H9 (cell line): Measurements from ENCODE around the gene PNMA1. TPM values are rescaled to one million over a fixed set of nuclear protein-coding genes. Genes with fewer than 3 reads are reported as not detected.

Experiments used
- DNase-seq: peaks from one replicate; pipeline ENCODE4 v3.0.0-alpha.2; 2017
- H2AFZ ChIP-seq: one replicate; pipeline ENCODE4 v1.6.1; 2013; ENCODE audit warnings: mild to moderate bottlenecking, low read length, control low read depth, moderate library complexity
- H2AK5ac ChIP-seq: 2 replicates; pipeline ENCODE4 v1.6.1; 2013; ENCODE audit warnings: low read length, control low read depth, mixed read lengths; ENCODE audit not compliant: insufficient read length
- H2BK120ac ChIP-seq: one replicate; pipeline ENCODE4 v1.6.1; 2013; ENCODE audit warnings: low read depth, mild to moderate bottlenecking, low read length, control low read depth, inconsistent platforms; ENCODE audit not compliant: poor library complexity, severe bottlenecking
- H2BK12ac ChIP-seq: 2 replicates; pipeline ENCODE4 v1.6.1; 2013; ENCODE audit warnings: low read length, control low read depth, mixed read lengths, low read depth; ENCODE audit not compliant: insufficient read length
- H2BK15ac ChIP-seq: 2 replicates; pipeline ENCODE4 v1.6.1; 2013; ENCODE audit warnings: low read depth, low read length, control low read depth
- H2BK20ac ChIP-seq: one replicate; pipeline ENCODE4 v1.6.1; 2013; ENCODE audit warnings: low read depth, mild to moderate bottlenecking, low read length, control low read depth, inconsistent platforms; ENCODE audit not compliant: poor library complexity, severe bottlenecking
- H2BK5ac ChIP-seq: 2 replicates; pipeline ENCODE4 v1.6.1; 2013; ENCODE audit warnings: low read length, control low read depth, mixed read lengths; ENCODE audit not compliant: insufficient read length
- H3K14ac ChIP-seq: 2 replicates; pipeline ENCODE4 v1.6.1; 2013; ENCODE audit warnings: low read length, control low read depth; ENCODE audit not compliant: insufficient read depth
- H3K18ac ChIP-seq: 2 replicates; pipeline ENCODE4 v1.6.1; 2013; ENCODE audit warnings: low read depth, mild to moderate bottlenecking, mixed read lengths, low read length, control low read depth; ENCODE audit not compliant: insufficient read length
- H3K23ac ChIP-seq: 2 replicates; pipeline ENCODE4 v1.6.1; 2013; ENCODE audit warnings: low read length, control low read depth, mixed read lengths, low read depth; ENCODE audit not compliant: insufficient read length
- H3K23me2 ChIP-seq: 2 replicates; pipeline ENCODE4 v1.6.1; 2013; ENCODE audit warnings: low read depth, mild to moderate bottlenecking, mixed read lengths, low read length, control low read depth; ENCODE audit not compliant: insufficient read length, poor library complexity, severe bottlenecking
- H3K27ac ChIP-seq: 2 replicates; pipeline ENCODE4 v1.5.1; 2013; ENCODE audit warnings: low read length, control low read depth, mixed read lengths, low read depth; ENCODE audit not compliant: insufficient read length
- H3K27me3 ChIP-seq: 2 replicates; pipeline ENCODE4 v1.6.1; 2013; ENCODE audit warnings: low read length, control low read depth, inconsistent platforms; ENCODE audit not compliant: insufficient read depth
- H3K4ac ChIP-seq: 2 replicates; pipeline ENCODE4 v1.6.1; 2013; ENCODE audit warnings: low read depth, mild to moderate bottlenecking, control low read depth, inconsistent platforms, low read length, moderate library complexity
- H3K4me1 ChIP-seq: 2 replicates; pipeline ENCODE4 v1.6.1; 2013; ENCODE audit warnings: low read length, control low read depth, inconsistent platforms; ENCODE audit not compliant: insufficient read depth
- H3K4me2 ChIP-seq: 2 replicates; pipeline ENCODE4 v1.6.1; 2013; ENCODE audit warnings: low read length, control low read depth, mixed read lengths; ENCODE audit not compliant: insufficient read length, insufficient read depth
- H3K56ac ChIP-seq: 2 replicates; pipeline ENCODE4 v1.6.1; 2013; ENCODE audit warnings: low read depth, mild to moderate bottlenecking, mixed read lengths, low read length, control low read depth; ENCODE audit not compliant: insufficient read length
- H3K79me1 ChIP-seq: 2 replicates; pipeline ENCODE4 v1.6.1; 2013; ENCODE audit warnings: low read depth, mild to moderate bottlenecking, moderate library complexity, low read length, control low read depth, inconsistent platforms; ENCODE audit not compliant: insufficient read depth, poor library complexity, severe bottlenecking
- H3K79me2 ChIP-seq: 2 replicates; pipeline ENCODE4 v1.6.1; 2013; ENCODE audit warnings: low read length, control low read depth, inconsistent platforms; ENCODE audit not compliant: insufficient read depth
- H3K9ac ChIP-seq: 2 replicates; pipeline ENCODE4 v1.6.1; 2013; ENCODE audit warnings: low read length, control low read depth, mixed read lengths; ENCODE audit not compliant: insufficient read length; ENCODE audit errors: extremely low read depth
- H3K9me3 ChIP-seq: one replicate; pipeline ENCODE4 v1.6.1; 2013; ENCODE audit warnings: low read depth, low read length, inconsistent platforms; ENCODE audit not compliant: control insufficient read depth
- H3T11ph ChIP-seq: one replicate; pipeline ENCODE4 v1.6.1; 2013; ENCODE audit warnings: mild to moderate bottlenecking, low read length, control low read depth, inconsistent platforms
- H4K20me1 ChIP-seq: one replicate; pipeline ENCODE4 v1.6.1; 2013; ENCODE audit not compliant: control insufficient read depth, insufficient read length, insufficient read depth
- H4K5ac ChIP-seq: 2 replicates; pipeline ENCODE4 v1.6.1; 2013; ENCODE audit warnings: low read depth, mild to moderate bottlenecking, mixed read lengths, low read length, control low read depth; ENCODE audit not compliant: insufficient read length
- H4K8ac ChIP-seq: replicated peaks from 2 replicates; pipeline ENCODE4 v1.6.1; 2013; ENCODE audit warnings: low read length, control low read depth, mixed read lengths, low read depth; ENCODE audit not compliant: insufficient read length
- H4K91ac ChIP-seq: 2 replicates; pipeline ENCODE4 v1.6.1; 2013; ENCODE audit warnings: low read depth, mild to moderate bottlenecking, moderate library complexity, mixed read lengths, low read length, control low read depth; ENCODE audit not compliant: insufficient read length
- H3K27ac Mint-ChIP-seq, 3 experiments: 2 replicates in 2 of 3; 3 replicates in 1 of 3; pipeline ENCODE4 v1.8.0; 2020 to 2021; ENCODE audit warnings: mixed read lengths in 3 of 3, mild to moderate bottlenecking in 1 of 3, moderate library complexity in 1 of 3
- H3K27me3 Mint-ChIP-seq: 2 replicates; pipeline ENCODE4 v1.8.0; 2021; ENCODE audit warnings: low read depth, mild to moderate bottlenecking, moderate library complexity, mixed read lengths
- H3K36me3 Mint-ChIP-seq, 3 experiments: 2 replicates in 2 of 3; 3 replicates in 1 of 3; pipeline ENCODE4 v1.8.0; 2020 to 2021; ENCODE audit warnings: low read depth in 3 of 3, mixed read lengths in 3 of 3; ENCODE audit not compliant: insufficient read depth in 1 of 3
- H3K4me1 Mint-ChIP-seq, 2 experiments: 2 replicates each; pipeline ENCODE4 v1.8.0; 2020; ENCODE audit warnings: mixed read lengths in 2 of 2
- H3K4me3 Mint-ChIP-seq, 2 experiments: 2 replicates in 1 of 2; 3 replicates in 1 of 2; pipeline ENCODE4 v1.8.0; 2020 to 2021; ENCODE audit warnings: mild to moderate bottlenecking in 2 of 2, mixed read lengths in 2 of 2, moderate library complexity in 1 of 2
- H3K9me3 Mint-ChIP-seq, 2 experiments: 2 replicates in 1 of 2; 3 replicates in 1 of 2; pipeline ENCODE4 v1.8.0; 2020; ENCODE audit warnings: mild to moderate bottlenecking in 2 of 2, mixed read lengths in 2 of 2, moderate library complexity in 1 of 2
- WGBS: extraction: QIAGEN DNeasy Blood & Tissue Kit; methylation state at CpG from one replicate; pipeline ENCODE4 v1.1.7; 2013; ENCODE audit warnings: missing lambda C conversion rate, low lambda C conversion rate, mixed read lengths; ENCODE audit not compliant: insufficient read length; ENCODE audit errors: extremely low coverage; 5-methylcytosine and 5-hydroxymethylcytosine counted together
- total RNA-seq: library from RNA; stranded (reverse); gene quantifications from 2 replicates; pipeline ENCODE4 v1.2.1, GENCODE V29; 2021
- TF ChIP-seq, protein P1 (sequence below): fragments of 200-600 bp; sonication (generic); conservative IDR thresholded peaks from 3 replicates; pipeline ENCODE4 v1.8.0; 2021; ENCODE audit warnings: antibody characterized with exemption, mild to moderate bottlenecking

Gene PNMA1
- total RNA-seq, 1 experiment from 2014 or later: 56.1 TPM

DNA sequence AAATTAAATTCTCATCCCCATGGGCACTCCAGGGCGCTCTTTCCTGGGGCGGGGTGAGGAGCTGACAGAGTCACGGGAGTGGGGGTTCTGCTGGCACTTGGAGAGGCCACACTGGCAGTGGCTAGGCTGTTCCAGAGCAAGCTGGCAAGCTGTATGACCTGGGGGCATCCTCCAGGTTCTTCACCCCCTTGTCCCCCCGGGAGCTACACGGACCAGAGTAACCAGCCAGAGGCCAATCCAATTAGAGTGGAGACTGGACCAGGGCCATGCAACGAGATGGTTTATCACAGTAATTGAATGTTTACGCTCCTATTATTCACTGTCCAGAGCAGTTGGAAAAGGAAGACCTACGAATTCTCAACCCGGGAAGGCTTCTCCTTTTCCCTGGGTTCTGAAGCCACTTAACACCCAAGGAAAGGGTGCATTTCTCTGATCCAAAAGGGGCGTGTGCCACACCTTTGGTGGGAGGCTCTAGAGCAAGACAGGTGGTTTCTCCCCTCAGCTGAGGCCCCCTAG, 43.8 kb upstream of the PNMA1 start:
- peaks cover 38% of the 10 kb centered on the region for H3K27me3 Mint-ChIP-seq
- TF ChIP-seq, protein P1, sequence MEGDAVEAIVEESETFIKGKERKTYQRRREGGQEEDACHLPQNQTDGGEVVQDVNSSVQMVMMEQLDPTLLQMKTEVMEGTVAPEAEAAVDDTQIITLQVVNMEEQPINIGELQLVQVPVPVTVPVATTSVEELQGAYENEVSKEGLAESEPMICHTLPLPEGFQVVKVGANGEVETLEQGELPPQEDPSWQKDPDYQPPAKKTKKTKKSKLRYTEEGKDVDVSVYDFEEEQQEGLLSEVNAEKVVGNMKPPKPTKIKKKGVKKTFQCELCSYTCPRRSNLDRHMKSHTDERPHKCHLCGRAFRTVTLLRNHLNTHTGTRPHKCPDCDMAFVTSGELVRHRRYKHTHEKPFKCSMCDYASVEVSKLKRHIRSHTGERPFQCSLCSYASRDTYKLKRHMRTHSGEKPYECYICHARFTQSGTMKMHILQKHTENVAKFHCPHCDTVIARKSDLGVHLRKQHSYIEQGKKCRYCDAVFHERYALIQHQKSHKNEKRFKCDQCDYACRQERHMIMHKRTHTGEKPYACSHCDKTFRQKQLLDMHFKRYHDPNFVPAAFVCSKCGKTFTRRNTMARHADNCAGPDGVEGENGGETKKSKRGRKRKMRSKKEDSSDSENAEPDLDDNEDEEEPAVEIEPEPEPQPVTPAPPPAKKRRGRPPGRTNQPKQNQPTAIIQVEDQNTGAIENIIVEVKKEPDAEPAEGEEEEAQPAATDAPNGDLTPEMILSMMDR: no peak
- H3K27ac Mint-ChIP-seq: no peak overlapping the region; a peak in 1 of 7 replicates
- no peak overlapping the region for H2BK15ac ChIP-seq
- DNase-seq: no peak
- no peak overlapping the region for H3K27ac ChIP-seq
- no peaks in the 10 kb centered on the region for H3K36me3 Mint-ChIP-seq
- H3K4ac ChIP-seq: no peak overlapping the region
- H3K14ac ChIP-seq: no peak overlapping the region
- H3T11ph ChIP-seq: no peak overlapping the region
- H3K23me2 ChIP-seq: peaks cover 14% of the 10 kb centered on the region
- no peak overlapping the region for H2AK5ac ChIP-seq
- no peak overlapping the region for H3K23ac ChIP-seq
- no peak overlapping the region for H2BK20ac ChIP-seq
- H4K5ac ChIP-seq: no peak overlapping the region
- H3K4me3 Mint-ChIP-seq: peak overlapping the region; percentile 65 to 80; a peak in 4 of 5 replicates
- H3K4me1 Mint-ChIP-seq: peaks cover 40 to 64% of the 10 kb centered on the region in 2 experiments
- no peak overlapping the region for H3K4me2 ChIP-seq
- no peaks in the 10 kb centered on the region; a peak in 1 of 5 replicates for H3K9me3 Mint-ChIP-seq
- no peak overlapping the region for H4K8ac ChIP-seq
- no peaks in the 10 kb centered on the region for H3K9me3 ChIP-seq
- no peak overlapping the region for H3K18ac ChIP-seq
- H4K20me1 ChIP-seq: peaks cover 2% of the 10 kb centered on the region
- H3K27me3 ChIP-seq: no peaks in the 10 kb centered on the region; the same call in 1 of the 2 replicates
- no peak overlapping the region for H3K56ac ChIP-seq
- no peaks in the 10 kb centered on the region for H3K79me1 ChIP-seq
- H2AFZ ChIP-seq: no peak overlapping the region
- peaks cover 3% of the 10 kb centered on the region; the same call in 1 of the 2 replicates for H3K4me1 ChIP-seq
- H3K9ac ChIP-seq: no peak overlapping the region
- H2BK5ac ChIP-seq: no peak overlapping the region
- no peaks in the 10 kb centered on the region for H3K79me2 ChIP-seq
- no peak overlapping the region for H2BK12ac ChIP-seq
- WGBS: no CpG with 5 or more reads among the region's 10 CpGs
- no peak overlapping the region for H4K91ac ChIP-seq
- H2BK120ac ChIP-seq: no peak overlapping the region
